GM12878 (cell line): ENCODE results near the gene GMNN.

ENCODE experiments used
- FOS ChIP-seq: IDR thresholded peaks from 3 replicates; pipeline ENCODE4 v1.6.1; 2011; ENCODE audit warnings: borderline replicate concordance; ENCODE audit not compliant: insufficient read length; ENCODE audit errors: extremely low read depth
- HDAC6 ChIP-seq: fragments of 200-600 bp; sonication (generic); IDR thresholded peaks from one replicate; pipeline ENCODE4 v1.8.0; 2017; ENCODE audit warnings: antibody characterized with exemption; ENCODE audit not compliant: unreplicated experiment
- KAT2A ChIP-seq: conservative IDR thresholded peaks from 2 replicates; pipeline ENCODE4 v1.6.1; 2011; ENCODE audit warnings: low read depth, low read length; ENCODE audit not compliant: control insufficient read depth
- POLR2AphosphoS5 ChIP-seq: IDR thresholded peaks from 2 replicates; pipeline ENCODE4 v1.6.1; 2011; ENCODE audit warnings: mild to moderate bottlenecking, low read length, inconsistent platforms
- TAF1 ChIP-seq: IDR thresholded peaks from 2 replicates; pipeline ENCODE4 v1.6.1; 2011; ENCODE audit warnings: mild to moderate bottlenecking, low read depth, low read length, borderline replicate concordance
- ZZZ3 ChIP-seq: IDR thresholded peaks from 2 replicates; pipeline ENCODE4 v1.6.1; 2011; ENCODE audit warnings: low read depth; ENCODE audit not compliant: control insufficient read depth, insufficient read length

DNA sequence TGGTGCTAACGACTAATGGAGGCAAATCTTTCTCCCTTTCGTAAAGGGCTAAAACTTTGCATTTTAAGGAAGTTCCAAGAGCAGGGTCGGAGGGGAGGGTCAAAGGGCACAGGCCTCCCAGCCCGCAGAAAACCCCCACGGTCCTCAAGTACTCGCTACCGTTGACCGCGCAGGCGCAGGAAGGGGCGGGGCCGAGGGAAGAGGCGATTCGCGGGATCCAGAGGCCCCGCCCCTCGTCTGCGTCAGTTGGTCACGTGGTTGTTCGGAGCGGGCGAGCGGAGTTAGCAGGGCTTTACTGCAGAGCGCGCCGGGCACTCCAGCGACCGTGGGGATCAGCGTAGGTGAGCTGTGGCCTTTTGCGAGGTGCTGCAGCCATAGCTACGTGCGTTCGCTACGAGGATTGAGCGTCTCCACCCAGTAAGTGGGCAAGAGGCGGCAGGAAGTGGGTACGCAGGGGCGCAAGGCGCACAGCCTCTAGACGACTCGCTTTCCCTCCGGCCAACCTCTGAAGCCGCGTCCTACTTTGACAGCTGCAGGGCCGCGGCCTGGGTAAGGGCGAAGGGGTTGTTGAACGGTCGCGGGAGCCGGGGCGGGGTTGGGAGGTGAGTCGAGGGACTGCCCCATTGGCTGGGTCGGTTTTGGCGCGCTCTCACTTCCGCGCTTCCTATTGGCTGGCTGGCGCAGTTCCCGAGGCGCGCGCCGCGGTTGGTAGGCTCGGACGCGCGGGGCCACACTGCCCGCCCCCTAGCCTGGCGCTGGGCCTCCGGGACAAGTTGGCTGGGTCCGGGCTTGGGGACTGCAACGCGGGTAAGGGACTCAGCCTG, at the start of gene GMNN:
- TF ChIP-seq TAF1: peak; percentile 91
- no peak for TF ChIP-seq KAT2A
- TF ChIP-seq POLR2AphosphoS5: peak; percentile 97
- no peak for TF ChIP-seq HDAC6
- TF ChIP-seq FOS: peak; percentile 30
- no peak for TF ChIP-seq ZZZ3
